HepG2 (cell line): ENCODE measurements around the gene TOE1.
"Not testable (repeated sequence)": the region's sequence is repeated elsewhere in the genome, so short reads cannot be mapped to it uniquely, and the experiment has no call there.

Experiments used
- CTCF ChIP-seq: sonication (generic); formaldehyde crosslinking; IDR thresholded peaks from 2 replicates; pipeline ENCODE4 v1.5.0; 2020; ENCODE audit warnings: mild to moderate bottlenecking, missing genetic modification reagents, moderate library complexity
- KLF11 ChIP-seq: IDR thresholded peaks from 2 replicates; pipeline ENCODE4 v1.6.1; 2016; ENCODE audit warnings: missing compliant biosample characterization
- POLR2A ChIP-seq, 2 experiments: IDR thresholded peaks; 2 replicates each; pipeline ENCODE4 v1.6.1; 2011; ENCODE audit warnings: low read depth in 2 of 2, low read length in 2 of 2, mild to moderate bottlenecking in 1 of 2, moderate library complexity in 1 of 2; ENCODE audit not compliant: insufficient read depth in 1 of 2
- RELA ChIP-seq: sonication (generic); formaldehyde crosslinking; IDR thresholded peaks from 2 replicates; pipeline ENCODE4 v1.4.0; 2020; ENCODE audit warnings: missing genetic modification reagents
- REST ChIP-seq, 2 experiments: IDR thresholded peaks; 2 replicates each; pipeline ENCODE4 v1.6.1; 2011 to 2012; ENCODE audit warnings: low read length in 2 of 2, borderline replicate concordance in 1 of 2, low read depth in 1 of 2, mild to moderate bottlenecking in 1 of 2, moderate library complexity in 1 of 2
- SMARCE1 ChIP-seq: fragments of 450-650 bp; IDR thresholded peaks from 2 replicates; pipeline ENCODE4 v1.6.1; 2017; ENCODE audit warnings: borderline replicate concordance
- ZNF530 ChIP-seq: sonication (generic); formaldehyde crosslinking; IDR thresholded peaks from 2 replicates; pipeline ENCODE4 v1.5.0; 2020; ENCODE audit warnings: low read depth, mild to moderate bottlenecking, missing genetic modification reagents

GRCh38 chr1:45360981-45361380 is 21.0 kb downstream of the TOE1 start:
- not testable (repeated sequence) for TF ChIP-seq CTCF (CRISPR knock-in tag); SMARCE1; KLF11 (CRISPR knock-in tag); ZNF530 (CRISPR knock-in tag); RELA (CRISPR knock-in tag); REST (IDR thresholded peaks at IDR 0.05; ENCODE audit: borderline replicate concordance in 1 of 2, low read depth in 1 of 2, low read length in 2 of 2); POLR2A (IDR thresholded peaks at IDR 0.05; ENCODE audit: insufficient read depth in 1 of 2, low read depth in 2 of 2, low read length in 2 of 2)
